Activated CD8-positive, alpha-beta T cell treated with anti-CD3 and anti-CD28 coated beads, Interleukin-2, amount 10 ng/mL, durations not matched to agents 7 days and 5 days (primary cell): Measurements from ENCODE around the gene MYL7. TPM values are rescaled to one million over a fixed set of nuclear protein-coding genes. Genes with fewer than 3 reads are reported as not detected.

Experiments used
- ATAC-seq: fragments of 150-1000 bp; cut with Tn5 transposase; one replicate; pipeline ENCODE4 v1.10.0; 2021; ENCODE audit warnings: moderate library complexity
- CTCF ChIA-PET: fragments of 350-600 bp; sonication (Branson Sonifier 250); formaldehyde crosslinking; loops from one replicate; lab custom pipeline; 2021; ENCODE audit warnings: antibody characterized with exemption; lab: Charles Lee
- POLR2A ChIA-PET: fragments of 350-600 bp; sonication (Branson Sonifier 250); formaldehyde crosslinking; loops from one replicate; lab custom pipeline; 2021; ENCODE audit warnings: antibody characterized with exemption; lab: Charles Lee
- DNase-seq: peaks from one replicate; pipeline ENCODE4 v3.0.0-alpha.2; 2020
- H3K27ac Mint-ChIP-seq: one replicate; pipeline ENCODE4 v1.8.0; 2021; ENCODE audit warnings: mild to moderate bottlenecking, mixed read lengths
- H3K27me3 Mint-ChIP-seq: one replicate; pipeline ENCODE4 v1.8.0; 2021; ENCODE audit warnings: low read depth, mixed read lengths
- H3K36me3 Mint-ChIP-seq: one replicate; pipeline ENCODE4 v1.8.0; 2021; ENCODE audit warnings: low read depth, mixed read lengths
- H3K4me1 Mint-ChIP-seq: one replicate; pipeline ENCODE4 v1.8.0; 2021; ENCODE audit warnings: low read depth, mixed read lengths
- H3K4me3 Mint-ChIP-seq: one replicate; pipeline ENCODE4 v1.8.0; 2021; ENCODE audit warnings: mild to moderate bottlenecking, mixed read lengths
- H3K9me3 Mint-ChIP-seq: one replicate; pipeline ENCODE4 v1.8.0; 2022; ENCODE audit warnings: mixed read lengths; ENCODE audit not compliant: insufficient read depth
- total RNA-seq, 2 experiments: library from RNA; stranded (reverse); gene quantifications; one replicate each; pipeline ENCODE4 v1.2.3, GENCODE V29; 2021

MYL7 gene
- total RNA-seq, 2 experiments from 2014 or later, result not detected

- no peak for DNase-seq
- no peaks in the 10 kb centered on the region for H3K36me3 Mint-ChIP-seq
- H3K27ac Mint-ChIP-seq, result peak overlapping the region; percentile 64
- peak overlapping the region; percentile 72 for H3K4me3 Mint-ChIP-seq
- peak; percentile 38 for ATAC-seq
- H3K9me3 Mint-ChIP-seq, result no peaks in the 10 kb centered on the region
- POLR2A ChIA-PET, result interaction anchor here (0.6 to 1.0 kb wide), 2 partner anchors 10 to 200 kb away, joined by 3 to 4 read pairs; no protein-coding TSS in a partner anchor
- peaks cover 8% of the 10 kb centered on the region for H3K4me1 Mint-ChIP-seq
- H3K27me3 Mint-ChIP-seq, result peaks cover 16% of the 10 kb centered on the region
- CTCF ChIA-PET, result interaction anchor here (1.0 to 1.3 kb wide), 4 partner anchors 8 to 33 kb away, joined by 3 to 4 read pairs (median 4); partner anchors contain the start of gene POLD2
Measured at GRCh38 chr7:44104860-44105771, 36.0 kb downstream of the MYL7 start.

- Mint-ChIP-seq H3K36me3 (no peaks in the 10 kb centered on the region), H3K4me1 (peaks cover 11% of the 10 kb centered on the region), H3K27me3 (peaks cover 16% of the 10 kb centered on the region), H3K27ac (peak within 1 kb of the TSS; percentile 64), H3K4me3 (peak within 1 kb of the TSS; percentile 72), H3K9me3 (no peaks in the 10 kb centered on the region)
- ChIA-PET CTCF (interaction anchor here (1.0 kb wide), 3 partner anchors 16 to 32 kb away, joined by 3 to 4 read pairs (median 3); partner anchors contain the start of gene POLD2), POLR2A (interaction anchor here (0.6 to 1.0 kb wide), 2 partner anchors 11 to 199 kb away, joined by 3 to 4 read pairs; no protein-coding TSS in a partner anchor)
- DNase-seq, result peak; percentile 49
- ATAC-seq, result peak; percentile 77
Measured at GRCh38 chr7:44103923-44104859, 36.9 kb downstream of the MYL7 start, which contains the start of gene AEBP1. Gene AEBP1 (plus strand): TSS chr7:44104345. CDS start chr7:44104666, 321 bp downstream.

DNA sequence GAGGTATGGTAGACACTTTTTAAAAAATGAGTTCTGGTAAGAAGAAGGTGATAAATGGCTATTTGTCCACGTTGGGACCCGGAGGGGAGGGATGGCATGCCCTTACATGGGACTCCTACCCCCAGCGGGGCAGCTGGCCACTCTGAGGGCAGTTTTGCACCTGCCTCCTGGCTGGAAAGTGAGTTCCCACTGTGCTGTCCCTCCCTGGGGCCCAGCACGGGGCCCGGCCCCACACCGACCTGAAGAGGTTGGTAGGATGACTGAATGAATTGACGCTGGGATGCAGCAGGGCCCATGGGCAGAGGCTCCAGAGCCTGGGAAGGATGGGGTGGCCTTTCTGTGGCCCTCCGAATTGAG lies 37.6 kb downstream of the MYL7 start:
- Mint-ChIP-seq H3K4me3 (peak overlapping the region; percentile 50), H3K27ac (peak overlapping the region; percentile 44), H3K4me1 (peaks cover 13% of the 10 kb centered on the region), H3K9me3 (no peaks in the 10 kb centered on the region), H3K36me3 (no peaks in the 10 kb centered on the region), H3K27me3 (peaks cover 16% of the 10 kb centered on the region)
- ATAC-seq (no peak), DNase-seq (no peak)
- ChIA-PET CTCF (no interaction called here), POLR2A (interaction anchor here (0.6 kb wide), 1 partner anchor 20 kb away, joined by 4 read pairs; no protein-coding TSS in a partner anchor)

DNA sequence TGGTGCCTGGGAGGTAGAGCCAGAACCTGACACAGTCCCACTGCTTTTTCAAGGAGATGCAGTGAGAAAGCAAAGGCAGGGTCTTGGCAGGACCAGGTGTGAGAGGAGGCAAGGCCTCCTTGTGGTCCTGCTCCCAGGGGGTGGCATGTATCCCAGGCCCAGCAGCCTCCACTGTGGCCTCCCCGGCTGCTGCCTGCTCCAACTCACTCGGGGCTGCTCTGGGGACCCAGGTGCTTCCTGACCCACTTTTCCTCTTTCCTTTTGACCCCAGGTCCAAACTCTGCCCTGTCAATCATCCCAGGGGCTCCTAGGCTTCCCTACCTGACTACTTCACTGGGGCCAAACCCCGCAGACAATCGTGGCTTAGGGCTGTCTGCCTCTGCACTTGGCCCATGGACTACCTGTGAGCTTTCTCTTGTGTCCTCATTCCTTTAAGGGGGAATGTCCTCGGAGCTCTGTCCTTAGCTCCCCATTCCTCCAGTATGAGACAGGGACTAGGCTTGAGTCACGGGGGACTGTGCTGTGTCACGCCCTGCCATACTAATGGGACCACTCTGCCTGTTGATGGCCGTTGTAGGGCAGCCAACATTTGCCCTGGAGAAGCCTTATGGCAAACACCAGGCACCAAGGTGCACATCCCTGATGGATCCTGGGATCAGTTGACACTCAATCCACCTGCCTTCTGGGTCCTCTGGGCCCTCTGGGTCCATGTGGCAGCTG lies 38.1 kb downstream of the MYL7 start:
- H3K4me1 Mint-ChIP-seq, result peaks cover 18% of the 10 kb centered on the region
- CTCF ChIA-PET, result no interaction called here
- ATAC-seq (no peak), DNase-seq (no peak)
- H3K4me3 Mint-ChIP-seq, result peak overlapping the region; percentile 50
- no peaks in the 10 kb centered on the region for H3K9me3 Mint-ChIP-seq
- H3K27me3 Mint-ChIP-seq, result peaks cover 16% of the 10 kb centered on the region
- H3K36me3 Mint-ChIP-seq, result no peaks in the 10 kb centered on the region
- POLR2A ChIA-PET, result interaction anchor here (0.6 kb wide), 1 partner anchor 21 kb away, joined by 4 read pairs; no protein-coding TSS in a partner anchor
- peak overlapping the region; percentile 44 for H3K27ac Mint-ChIP-seq

DNA sequence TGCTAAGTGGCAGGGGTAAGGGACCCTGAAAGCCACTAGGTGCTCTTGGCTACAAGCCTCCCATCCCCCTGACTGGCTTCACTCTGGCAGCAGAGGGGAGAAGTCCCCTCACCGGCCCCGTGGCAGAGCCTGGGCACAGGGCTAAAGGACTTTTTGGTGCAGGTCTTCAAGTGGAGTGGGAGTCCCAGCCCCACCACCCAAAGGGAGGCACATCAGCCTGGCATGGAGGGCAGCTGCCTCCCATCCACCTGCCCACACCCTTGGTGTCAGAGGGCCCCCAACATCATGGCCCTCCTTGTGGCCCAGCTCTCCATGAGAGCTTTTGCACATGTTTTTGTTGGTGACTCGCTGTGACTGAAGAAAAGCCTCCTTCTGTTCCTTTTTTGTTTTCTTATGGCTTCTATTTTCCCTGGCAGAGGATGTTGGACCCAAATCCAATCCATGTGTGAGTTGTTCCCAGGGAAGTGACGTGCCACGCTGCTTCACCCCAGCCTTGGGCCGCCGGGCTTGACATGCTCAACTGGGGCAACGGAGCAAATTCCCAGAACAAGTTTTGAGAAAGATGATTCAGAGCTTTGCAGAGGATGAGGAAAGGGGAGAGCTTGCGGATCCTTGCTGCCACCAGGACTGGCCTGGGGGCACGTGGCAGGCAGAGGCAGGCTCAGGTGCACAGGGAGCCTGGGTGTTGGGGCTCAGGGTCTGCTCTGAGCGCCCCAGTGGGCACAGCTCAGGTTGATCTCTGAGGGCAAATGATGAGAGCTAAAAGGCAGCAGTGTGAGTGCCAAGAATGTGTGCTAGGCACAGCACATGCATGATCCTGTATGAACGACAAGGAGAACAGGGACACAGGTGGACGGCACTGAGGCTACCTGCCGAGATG lies 38.9 kb downstream of the MYL7 start:
- ATAC-seq (no peak), DNase-seq (no peak)
- Mint-ChIP-seq H3K4me1 (peaks cover 26% of the 10 kb centered on the region), H3K4me3 (no peak overlapping the region), H3K36me3 (no peaks in the 10 kb centered on the region), H3K27me3 (peaks cover 16% of the 10 kb centered on the region), H3K9me3 (no peaks in the 10 kb centered on the region), H3K27ac (peak overlapping the region; percentile 45)
- CTCF ChIA-PET, result no interaction called here
- POLR2A ChIA-PET, result interaction anchor here (0.9 kb wide), 1 partner anchor 21 kb away, joined by 3 read pairs; the partner anchor contains the start of gene POLD2

DNA sequence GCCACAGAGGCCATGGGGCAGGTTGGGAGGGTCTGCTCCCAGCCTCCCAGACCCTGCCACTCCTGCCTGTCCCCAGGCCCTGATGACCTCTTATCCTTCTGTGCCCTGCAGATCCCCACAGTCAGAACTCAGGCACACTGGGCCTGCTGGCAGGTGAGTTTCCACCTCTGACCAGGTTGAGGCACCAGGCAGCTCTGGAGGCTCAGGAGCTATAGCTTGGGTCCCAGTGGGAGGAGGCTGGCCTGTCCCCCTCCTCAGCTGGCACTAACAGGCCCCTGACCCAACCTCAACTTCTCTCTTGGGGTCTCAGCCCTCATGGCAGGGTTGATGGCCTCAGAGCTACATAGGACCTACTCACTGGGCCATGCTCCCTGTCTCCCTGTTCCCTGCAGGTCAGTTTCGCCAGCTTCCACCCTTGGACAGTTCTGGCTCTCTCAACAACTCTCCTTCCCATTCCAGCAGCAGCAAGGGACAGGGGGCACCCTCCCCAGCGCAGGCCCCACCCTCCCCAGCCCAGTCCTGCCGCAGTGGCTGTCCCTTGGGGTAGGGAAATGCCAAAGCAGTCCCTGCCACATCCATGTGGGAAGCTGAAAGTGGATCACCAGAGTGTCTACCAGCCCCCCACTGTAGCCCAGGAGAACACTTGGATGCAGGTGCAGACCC lies 39.7 kb downstream of the MYL7 start:
- no peaks in the 10 kb centered on the region for H3K36me3 Mint-ChIP-seq
- ChIA-PET POLR2A (interaction anchor here (0.9 kb wide), 1 partner anchor 22 kb away, joined by 3 read pairs; the partner anchor contains the start of gene POLD2), CTCF (no interaction called here)
- peaks cover 16% of the 10 kb centered on the region for H3K27me3 Mint-ChIP-seq
- no peaks in the 10 kb centered on the region for H3K9me3 Mint-ChIP-seq
- ATAC-seq, result no peak
- H3K27ac Mint-ChIP-seq, result no peak overlapping the region
- H3K4me1 Mint-ChIP-seq, result peaks cover 34% of the 10 kb centered on the region
- no peak overlapping the region for H3K4me3 Mint-ChIP-seq
- DNase-seq, result no peak

- ChIA-PET CTCF (no interaction called here), POLR2A (interaction anchor here (0.9 kb wide), 1 partner anchor 22 kb away, joined by 3 read pairs; the partner anchor contains the start of gene POLD2)
- no peak overlapping the region for H3K27ac Mint-ChIP-seq
- H3K27me3 Mint-ChIP-seq, result peaks cover 14% of the 10 kb centered on the region
- H3K4me1 Mint-ChIP-seq, result peaks cover 31% of the 10 kb centered on the region
- no peak for DNase-seq
- no peak overlapping the region for H3K4me3 Mint-ChIP-seq
- ATAC-seq, result no peak
- no peaks in the 10 kb centered on the region for H3K36me3 Mint-ChIP-seq
- no peaks in the 10 kb centered on the region for H3K9me3 Mint-ChIP-seq
Measured at GRCh38 chr7:44100458-44101302, 40.5 kb downstream of the MYL7 start.

GRCh38 chr7:44099669-44100068 lies 41.5 kb downstream of the MYL7 start:
- Mint-ChIP-seq H3K27ac (no peak overlapping the region), H3K4me1 (peaks cover 27% of the 10 kb centered on the region), H3K36me3 (no peaks in the 10 kb centered on the region), H3K27me3 (peaks cover 10% of the 10 kb centered on the region), H3K4me3 (no peak overlapping the region), H3K9me3 (no peaks in the 10 kb centered on the region)
- CTCF ChIA-PET, result interaction anchor here (1.5 to 2.9 kb wide), 3 partner anchors 10 to 19 kb away, joined by 5 to 18 read pairs (median 10); no protein-coding TSS in a partner anchor
- POLR2A ChIA-PET, result no interaction called here
- no peak for ATAC-seq
- DNase-seq, result no peak
